Middle frontal gyrus (tissue), 1 donor: ENCODE results near the gene CCDC9.
"Not testable (repeated sequence)": the region's sequence is repeated elsewhere in the genome, so short reads cannot be mapped to it uniquely, and the experiment has no call there.

Experiments used
- DNase-seq: peaks from one replicate; pipeline ENCODE4 v3.0.0-alpha.2; 2015; ENCODE audit warnings: low spot score; ENCODE audit errors: extremely low spot score

Gene CCDC9

DNA sequence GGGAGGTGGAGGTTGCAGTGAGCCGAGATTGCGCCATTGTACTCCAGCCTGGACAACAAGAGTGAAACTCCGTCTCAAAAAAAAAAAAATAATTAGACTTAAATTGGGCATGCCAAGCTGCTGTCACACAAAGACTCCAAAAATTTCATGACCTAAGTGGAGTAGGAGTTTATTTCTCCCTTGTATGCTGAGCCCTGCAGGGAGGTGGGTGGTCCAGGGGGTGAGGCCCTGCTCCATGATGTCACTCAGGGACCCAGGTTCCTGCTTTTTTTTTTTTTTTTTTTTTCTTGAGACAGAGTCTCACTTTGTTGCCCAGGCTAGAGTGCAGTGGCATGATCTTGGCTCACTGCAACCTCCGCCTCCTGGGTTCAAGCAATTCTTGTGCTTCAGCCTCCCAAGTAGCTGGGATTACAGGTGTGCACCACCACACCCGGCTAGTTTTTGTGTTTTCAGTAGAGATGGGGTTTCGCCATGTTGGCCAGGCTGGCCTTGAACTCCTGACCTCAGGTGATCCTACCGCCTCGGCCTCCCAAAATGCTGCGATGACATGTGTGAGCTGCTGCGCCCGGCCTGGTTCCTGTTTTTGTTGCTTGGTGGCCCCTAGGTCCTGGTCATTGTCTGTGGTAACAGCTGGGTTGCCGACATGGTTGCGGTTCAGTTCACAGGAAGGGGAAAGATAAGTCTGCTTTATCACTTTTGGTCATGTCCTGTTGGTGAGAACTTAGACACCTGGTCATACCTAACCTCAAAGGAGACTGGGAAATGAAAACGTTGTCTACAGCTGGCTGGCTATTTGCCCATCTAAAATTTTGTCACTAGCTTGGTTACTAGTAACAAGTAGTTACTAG lies 5.8 kb downstream of the CCDC9 start:
- DNase-seq = not testable (repeated sequence)

DNA sequence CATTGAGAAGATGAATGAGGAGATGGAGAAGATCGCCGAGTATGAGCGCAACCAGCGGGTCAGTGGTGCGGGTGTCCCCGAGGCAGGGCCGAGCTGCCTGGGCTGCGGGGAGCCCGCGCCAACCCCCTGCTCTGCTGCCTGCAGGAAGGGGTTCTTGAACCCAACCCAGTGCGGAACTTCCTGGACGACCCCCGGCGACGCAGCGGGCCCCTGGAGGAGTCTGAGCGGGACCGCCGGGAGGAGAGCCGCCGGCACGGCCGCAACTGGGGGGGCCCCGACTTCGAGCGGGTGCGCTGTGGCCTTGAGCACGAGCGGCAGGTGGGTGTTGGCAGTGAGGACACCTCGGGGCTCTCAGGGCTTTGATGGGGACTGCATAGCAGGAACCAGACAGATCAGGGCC lies 8.3 kb downstream of the CCDC9 start:
- DNase-seq = no peak

DNA sequence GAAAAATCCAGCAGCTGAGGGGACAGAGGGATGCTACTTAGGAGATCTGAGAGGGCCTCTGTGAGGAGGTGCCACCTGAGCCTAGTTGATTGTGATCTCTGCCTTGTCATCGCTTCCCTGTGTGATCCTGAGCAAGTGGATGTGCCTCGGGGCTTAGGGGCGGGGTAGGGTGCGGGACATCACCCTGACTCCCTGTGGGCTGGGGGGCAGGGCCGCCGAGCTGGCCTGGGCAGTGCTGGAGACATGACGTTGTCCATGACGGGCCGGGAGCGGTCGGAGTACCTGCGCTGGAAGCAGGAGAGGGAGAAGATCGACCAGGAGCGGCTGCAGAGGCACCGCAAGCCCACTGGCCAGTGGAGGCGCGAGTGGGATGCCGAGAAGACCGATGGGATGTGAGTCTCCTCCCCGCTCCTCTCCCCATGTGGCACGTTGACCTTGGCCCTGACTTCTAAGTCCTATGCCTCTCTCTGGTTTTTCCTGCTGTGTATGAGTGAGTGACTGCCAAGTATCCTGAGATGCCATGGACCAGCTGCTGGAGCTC lies 10.1 kb downstream of the CCDC9 start:
- DNase-seq = no peak

DNA sequence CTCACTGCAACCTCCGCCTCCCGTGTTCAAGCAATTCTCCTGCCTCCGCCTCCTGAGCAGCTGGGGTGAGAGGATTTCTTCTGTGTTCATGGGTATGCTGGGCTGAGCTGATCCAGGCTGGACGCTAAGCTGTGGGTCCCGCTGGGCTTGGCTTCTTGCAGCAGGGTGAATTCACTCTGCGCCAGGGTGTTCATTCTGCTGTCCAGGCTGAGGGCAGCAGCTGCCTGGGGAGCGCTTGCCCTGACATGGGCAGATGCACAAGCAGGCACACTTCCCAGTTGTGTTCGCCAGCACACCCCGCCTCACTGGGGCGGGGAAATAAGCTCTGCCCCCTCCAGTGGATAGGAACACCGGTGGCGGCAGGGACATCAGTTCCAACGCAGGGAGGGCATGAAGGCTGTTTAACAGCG lies 11.0 kb downstream of the CCDC9 start:
- peak; percentile 63 for DNase-seq

DNA sequence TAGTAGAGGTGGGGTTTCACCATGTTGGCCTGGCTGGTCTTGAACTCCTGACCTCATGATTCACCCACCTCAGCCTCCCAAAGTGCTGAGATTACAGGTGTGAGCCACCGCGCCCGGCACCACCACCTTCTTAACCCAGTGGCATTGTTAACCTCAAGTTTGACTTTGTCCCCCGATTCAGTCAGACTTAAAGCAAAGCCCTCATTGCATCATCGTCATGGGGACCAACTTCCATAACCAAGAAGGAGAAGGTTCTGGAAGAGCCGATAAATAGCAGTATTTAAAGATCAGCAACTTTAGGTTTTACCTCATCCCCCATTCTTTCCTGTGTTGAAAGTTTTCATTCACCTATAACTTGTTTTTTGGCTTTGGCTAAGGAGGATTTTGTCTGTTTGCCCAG lies 11.7 kb downstream of the CCDC9 start:
- no peak for DNase-seq

DNA sequence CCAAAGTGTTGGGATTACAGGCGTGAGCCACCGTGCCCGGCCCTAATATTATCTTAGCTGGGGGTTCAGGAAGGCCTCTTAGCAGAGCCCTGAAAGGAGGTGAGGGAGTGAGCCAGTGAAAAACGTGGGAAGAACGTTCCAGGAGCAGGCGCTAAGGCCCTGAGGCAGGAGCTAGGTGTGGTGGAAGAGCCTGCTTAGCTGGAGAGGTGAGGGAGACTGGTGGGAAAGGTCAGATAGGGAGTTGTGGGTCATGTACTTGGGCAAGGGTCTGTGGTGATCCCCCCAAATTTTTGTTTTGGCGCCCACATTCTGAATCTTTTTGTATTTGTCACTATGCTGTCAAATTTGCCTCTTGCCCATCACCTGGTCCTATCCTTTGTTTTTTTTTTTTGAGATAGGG lies 13.3 kb downstream of the CCDC9 start:
- DNase-seq = no peak

DNA sequence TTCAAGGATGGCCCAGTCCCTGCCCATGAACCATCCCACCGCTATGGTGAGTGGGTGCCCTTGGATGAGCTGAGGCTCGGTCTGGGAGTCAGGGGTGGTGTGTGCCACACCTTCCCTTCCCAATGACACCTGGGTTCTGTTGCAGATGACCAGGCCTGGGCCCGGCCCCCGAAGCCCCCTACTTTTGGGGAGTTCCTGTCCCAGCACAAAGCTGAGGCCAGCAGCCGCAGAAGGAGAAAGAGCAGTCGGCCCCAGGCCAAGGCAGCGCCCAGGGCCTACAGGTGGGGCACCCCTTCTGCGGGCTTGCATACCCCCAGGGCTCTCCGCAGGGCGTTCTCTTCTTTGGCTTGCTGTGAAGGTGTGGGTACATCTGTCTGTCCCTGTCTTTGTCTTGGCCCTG lies 14.1 kb downstream of the CCDC9 start:
- no peak for DNase-seq

DNA sequence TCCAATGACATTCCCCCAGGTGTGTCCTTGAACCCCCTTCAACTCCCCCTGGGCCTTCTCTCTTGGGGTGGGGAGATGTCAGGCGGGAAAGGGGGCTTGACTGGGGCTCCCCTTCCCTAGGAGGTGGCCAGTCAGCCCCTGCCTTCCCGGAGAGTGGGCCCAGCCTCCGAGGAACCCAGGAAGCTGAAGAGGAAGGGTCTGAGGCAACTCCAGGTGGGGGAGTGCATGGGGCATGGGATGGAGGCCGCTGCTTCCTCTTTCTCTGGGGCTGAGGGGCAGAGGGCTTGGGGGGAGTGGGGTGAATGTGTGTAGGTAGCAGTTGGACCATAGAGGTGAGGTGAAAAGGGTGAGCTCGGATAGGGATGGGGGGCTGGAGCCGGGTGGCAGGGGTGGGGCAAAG lies 15.6 kb downstream of the CCDC9 start:
- no peak for DNase-seq

DNA sequence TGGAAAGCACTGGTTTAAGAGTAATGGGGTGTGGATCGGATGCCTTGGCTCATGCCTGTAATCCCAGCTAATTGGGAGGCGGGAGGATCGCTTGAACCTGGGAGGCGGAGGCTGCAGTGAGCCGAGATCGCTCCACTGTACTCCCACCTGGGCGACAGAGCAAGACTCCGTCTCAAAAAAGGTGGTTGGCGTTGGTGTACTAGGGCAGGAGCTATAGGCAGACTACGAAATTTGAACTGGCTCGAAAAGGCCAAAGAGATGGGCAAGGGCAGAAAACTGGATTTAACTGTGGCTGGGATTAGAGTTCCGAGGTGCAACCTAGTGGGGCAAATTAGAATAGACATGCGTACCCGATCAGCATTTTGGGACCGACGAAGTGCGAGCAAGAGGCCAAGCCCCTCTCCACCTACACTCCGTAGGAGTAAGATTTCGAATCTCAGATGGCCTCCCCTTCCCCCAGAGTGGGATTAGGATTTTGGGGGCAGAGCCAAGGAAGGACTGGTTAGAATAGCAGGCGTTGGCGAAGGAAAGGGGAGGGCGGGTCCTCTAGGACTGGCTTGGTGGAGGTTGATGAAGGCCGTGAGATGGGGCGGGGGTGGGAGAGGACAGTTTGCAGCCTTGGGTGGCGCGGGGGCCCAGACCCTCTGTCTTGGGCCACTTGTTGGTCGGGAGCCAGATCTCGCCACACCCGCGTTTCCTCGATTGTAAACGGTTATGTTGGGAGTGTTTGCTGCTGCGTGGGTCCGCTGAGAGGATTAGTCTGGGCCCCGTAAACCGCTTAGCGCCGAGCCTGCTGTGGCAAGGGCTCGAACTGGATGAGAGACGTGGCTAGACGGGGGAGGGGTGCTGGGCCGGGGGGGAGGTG lies 16.4 kb downstream of the CCDC9 start:
- no peak for DNase-seq

DNA sequence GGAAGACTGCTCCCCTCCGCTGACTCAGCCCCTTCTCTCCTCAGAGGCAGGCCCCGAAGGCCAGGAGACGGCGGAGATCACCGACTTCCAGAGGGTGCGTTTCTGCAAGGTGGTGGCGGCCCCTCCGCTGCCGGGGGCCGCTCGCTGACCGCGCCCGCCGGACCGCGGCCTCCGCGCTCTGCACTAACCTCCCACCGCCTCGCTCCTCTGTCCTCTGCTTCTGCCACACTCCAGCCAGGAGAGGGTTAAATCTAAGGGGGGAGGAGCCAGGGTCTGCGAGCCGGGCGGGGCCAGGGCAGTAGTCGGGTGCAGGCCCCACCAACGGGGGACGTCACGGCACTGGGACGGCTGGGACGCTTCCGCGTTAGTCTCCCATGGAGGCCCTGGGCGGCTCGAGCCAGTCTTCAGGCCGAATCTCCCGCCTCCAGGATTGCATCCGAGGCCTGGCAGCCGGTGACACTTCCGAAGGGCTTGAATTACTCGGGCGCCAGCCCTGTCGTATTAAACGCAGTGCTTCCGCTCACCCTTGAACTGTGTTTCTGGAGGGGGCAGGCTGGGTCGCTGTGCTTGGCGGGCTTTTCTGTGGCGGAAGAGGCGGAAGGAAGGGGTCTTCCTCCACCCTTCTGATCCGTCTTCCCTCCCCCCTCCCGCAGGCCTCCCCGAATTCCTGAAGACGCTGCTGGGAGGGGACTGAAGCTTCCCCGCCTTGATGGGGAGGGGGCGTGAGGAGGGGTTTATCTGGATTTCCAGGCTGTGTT lies 17.2 kb downstream of the CCDC9 start:
- peak; percentile 63 for DNase-seq

DNA sequence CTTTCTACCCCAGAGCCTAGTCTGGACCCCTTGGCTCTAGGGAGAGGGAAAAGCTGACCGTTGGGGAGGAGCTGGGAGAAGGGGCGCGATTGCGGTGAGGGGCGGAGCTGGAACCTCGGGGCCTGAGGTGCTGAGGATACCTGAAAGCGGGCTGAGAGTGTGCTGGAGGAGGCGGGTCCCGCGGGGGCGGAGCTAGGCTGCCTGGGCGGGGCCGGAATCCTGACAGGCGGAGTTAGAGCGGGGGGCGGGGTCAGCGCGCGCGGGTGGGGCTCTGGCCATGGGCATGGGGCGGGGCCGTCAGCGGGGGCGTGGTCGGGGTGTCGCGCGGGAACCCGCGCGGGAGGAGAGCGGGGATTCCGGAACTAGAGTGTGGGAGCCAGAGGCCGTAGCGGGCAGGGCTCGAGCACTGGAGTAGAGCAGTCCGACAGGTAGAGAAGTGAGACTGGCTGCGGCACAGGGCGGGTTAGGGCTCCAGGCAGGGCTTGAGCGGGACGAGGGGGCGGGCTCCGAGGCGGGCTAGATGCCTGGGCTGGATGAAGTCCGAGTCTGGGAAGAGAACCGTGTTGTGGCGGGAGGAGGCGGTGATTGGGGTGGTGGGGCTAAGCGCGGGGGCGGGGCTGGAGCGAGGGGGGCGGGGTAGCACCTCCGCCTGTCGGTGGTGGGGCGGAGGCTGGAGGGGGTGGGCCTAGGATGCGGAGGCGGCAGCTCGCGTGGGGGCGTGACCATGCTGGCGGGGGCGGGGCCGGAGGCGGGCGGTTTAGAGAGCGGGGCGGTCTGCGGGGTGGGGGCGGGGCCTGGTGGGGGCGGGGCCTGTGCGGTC lies 18.0 kb downstream of the CCDC9 start, which contains the start of gene INAFM1:
Gene INAFM1 (plus strand): TSS at position 815 of the 820 bp plus-strand sequence. CDS start 35 bp downstream, outside the sequence.
- DNase-seq = peak; percentile 78

DNA sequence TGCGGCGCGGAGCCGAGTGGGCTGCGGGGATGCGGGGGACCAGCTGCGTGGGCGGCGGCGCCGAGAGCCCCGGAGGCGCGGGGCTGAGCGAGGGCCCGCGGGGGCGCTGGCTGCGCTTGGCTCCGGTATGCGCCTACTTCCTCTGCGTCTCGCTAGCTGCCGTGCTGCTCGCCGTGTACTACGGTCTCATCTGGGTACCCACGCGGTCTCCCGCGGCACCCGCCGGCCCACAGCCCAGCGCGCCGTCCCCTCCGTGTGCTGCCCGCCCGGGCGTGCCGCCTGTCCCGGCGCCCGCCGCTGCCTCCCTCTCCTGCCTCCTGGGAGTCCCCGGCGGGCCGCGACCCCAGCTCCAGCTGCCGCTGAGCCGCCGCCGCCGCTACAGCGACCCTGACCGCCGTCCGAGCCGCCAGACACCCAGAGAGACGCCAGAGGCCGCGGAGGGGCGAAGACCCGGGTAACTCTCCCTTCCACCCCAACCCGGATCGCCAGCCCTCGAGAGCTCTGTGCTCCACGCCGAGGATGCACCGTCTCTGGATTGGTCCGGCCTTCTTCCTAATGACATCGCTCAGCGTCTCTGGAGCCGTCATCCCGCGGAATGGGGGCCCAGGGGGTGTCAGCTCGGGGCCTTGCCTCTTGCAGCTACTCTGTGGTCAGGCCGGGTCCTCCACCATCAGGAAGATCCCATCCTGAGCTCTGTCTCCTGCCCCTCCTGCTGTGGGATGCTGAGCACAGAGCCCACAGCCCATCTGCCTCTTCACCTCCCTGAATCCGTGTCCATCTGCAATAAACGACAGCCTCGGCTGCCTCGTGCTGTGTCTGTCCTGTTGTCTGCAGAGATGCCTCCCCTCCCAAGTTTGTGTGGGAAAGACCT lies 18.8 kb downstream of the CCDC9 start:
- no peak for DNase-seq

DNA sequence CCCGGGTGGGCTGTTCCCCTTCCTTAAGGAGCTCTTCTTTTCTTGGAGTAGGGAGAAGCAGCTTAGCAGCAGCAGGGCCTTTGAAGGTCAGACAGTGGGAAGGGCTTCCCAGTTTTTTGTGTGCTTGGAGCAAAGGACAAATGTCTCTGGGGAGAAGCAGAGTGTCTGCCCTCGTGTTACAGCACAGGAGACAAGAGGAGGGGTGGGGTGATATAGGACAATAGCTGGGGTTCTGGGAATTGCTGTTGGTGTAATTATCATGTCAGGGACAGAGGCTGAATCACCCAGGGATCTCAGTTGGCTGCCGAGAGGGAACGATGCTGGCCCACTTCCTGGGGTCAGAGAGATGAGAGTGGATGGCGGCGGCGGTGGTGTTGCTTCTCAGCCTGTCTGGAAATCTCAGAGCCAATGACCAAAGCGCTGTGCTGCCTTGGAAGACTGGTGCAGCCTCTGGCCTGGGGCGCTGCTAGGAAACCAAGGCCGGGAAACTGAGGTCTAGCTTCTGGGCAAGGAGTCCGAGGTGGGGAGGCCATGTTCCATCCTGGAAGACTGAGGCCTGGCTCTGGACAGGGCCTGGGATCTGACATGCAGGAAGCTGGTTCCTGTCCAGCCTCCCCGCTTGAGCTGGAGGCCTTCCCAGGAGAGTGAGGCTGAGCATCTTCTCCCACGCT lies 19.6 kb downstream of the CCDC9 start:
- DNase-seq = no peak

DNA sequence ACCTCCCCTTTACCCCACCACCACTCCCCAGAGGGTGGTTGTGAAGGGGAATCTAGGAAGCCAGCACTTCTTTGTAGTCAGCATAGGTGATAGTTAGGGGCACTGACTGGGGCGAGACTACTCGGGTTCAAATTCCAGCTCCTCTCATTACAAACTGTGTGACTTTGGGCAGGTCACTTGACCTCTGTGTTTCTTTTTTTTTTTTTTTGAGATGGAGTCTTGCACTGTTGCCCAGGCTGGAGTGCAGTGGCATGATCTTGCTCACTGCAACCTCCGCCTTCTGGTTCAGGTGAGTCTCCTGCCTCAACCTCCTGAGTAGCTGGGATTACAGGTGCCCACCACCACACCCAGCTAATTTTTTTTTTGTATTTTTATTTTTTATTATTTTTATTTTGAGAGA lies 20.2 kb downstream of the CCDC9 start:
- not testable (repeated sequence) for DNase-seq

DNA sequence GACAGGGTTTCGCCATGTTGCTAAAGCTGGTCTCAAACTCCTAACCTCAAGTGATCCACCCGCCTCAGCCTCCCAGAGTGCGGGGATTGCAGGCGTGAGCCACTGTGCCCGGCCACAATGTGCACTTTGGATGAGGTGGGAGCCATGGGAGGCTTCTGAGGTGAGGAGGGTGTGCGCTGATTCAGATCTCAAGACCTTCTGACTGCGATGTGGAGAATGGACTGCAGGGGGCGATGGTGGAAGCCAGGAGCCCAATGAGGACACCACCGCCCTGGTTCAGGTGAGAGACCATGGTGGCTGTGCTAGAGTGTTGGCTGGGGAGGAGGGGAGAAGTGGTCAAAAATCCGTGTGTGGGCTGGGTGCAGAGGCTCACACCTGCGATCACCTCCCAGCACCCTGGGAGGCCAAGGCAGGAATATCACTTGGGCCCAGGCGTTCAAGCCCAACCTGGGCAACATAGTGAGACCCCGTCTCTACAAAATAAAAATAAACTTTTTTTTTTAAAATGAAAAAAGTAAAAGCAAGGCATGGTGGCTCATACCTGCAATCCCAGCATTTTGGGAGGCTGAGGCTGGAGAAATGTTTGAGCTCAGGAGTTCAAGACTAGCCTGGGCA lies 24.0 kb downstream of the CCDC9 start:
- DNase-seq = no peak

DNA sequence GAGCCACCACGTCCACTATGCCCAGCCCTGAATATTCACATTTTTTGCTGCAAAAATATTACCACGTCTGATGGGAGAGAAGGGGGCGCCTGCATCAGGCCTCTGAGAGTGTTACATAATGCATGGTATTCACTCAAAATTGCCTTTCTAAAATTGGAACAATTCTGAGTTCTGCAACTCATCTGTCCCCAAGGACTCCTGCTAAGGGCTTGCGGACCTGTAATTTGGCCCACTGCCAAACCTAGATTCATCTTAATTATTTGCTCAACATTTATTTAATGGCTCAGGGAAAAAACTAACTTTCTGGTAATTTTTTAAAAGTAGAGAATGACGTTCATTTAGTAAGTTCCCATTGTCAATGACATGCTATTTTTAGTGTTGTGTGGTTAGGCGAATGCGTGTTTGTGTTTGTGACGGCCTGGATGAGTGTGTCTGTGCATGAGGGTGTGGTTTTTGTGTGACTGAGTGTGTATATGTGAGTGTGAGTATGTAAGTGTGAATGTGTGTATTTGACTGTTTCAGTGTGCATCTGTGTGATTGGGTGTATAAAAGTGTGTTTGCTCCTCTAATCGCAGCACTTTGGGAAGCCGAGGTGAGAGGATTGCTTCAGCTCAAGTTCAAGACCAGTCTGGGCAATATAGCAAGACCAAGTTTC lies 27.2 kb downstream of the CCDC9 start:
- no peak for DNase-seq

DNA sequence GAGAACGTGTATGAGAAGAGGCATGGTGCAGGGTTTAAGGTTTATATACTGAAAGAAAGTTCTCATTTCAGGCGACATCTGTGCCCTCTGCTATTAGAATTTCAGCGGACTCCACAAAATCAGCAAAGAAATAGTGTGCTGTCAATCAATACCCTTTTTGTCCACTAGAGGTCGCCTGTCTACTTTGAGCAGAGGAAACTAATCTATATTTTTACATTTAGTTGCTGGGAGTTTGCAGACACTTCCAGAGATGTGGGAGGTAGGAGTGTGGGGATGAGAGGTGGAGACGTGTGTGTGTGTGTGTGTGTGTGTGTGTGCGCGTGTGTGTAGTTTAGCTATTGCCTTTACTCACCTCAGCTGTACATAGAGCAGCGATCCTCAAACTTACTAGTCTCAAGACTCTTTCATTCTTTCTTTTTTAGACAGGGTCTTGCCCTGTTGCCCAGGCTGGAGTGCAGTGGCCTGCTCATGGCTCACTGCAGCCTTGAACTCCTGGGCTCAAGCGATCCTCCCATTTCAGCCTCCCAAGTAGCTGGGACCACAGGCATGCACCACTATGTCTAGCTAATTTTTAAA lies 28.1 kb downstream of the CCDC9 start:
- DNase-seq = no peak

DNA sequence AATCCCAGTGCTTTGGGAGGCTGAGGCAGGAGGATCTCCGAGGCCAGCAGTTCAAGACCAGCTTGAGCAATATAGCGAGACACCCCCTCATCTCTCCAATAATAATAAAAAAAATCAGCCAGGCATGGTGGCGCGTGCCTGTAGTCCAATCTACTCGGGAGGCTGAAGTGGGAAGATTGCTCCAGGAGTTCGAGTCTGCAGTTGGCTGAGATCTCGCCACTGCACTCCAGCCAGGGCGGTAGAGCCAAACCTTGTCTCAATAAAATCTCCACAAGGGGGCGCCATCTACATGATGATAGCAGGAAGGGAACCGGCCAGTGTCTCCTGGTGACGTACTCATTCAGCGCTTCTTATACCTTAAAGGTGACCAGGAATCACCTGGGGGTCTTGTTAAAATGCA lies 39.7 kb downstream of the CCDC9 start:
- DNase-seq = peak; percentile 69
